SK-N-MC (cell line): ENCODE results near the gene GNG14.

Source experiments
- EZH2 ChIP-seq: fragments of 200-600 bp; sonication (generic); IDR thresholded peaks from one replicate; pipeline ENCODE4 v1.6.1; 2017; ENCODE audit warnings: antibody characterized with exemption
- FOXP2 ChIP-seq: optimal IDR thresholded peaks from 2 replicates; pipeline ENCODE3; 2011; ENCODE audit warnings: mild to moderate bottlenecking, moderate library complexity; ENCODE audit not compliant: insufficient read depth; ENCODE audit errors: extremely low read length, control extremely low read depth
- POLR2AphosphoS5 ChIP-seq: IDR thresholded peaks from 2 replicates; pipeline ENCODE4 v1.6.1; 2012; ENCODE audit warnings: mild to moderate bottlenecking, low read depth, low read length, borderline replicate concordance

GRCh38 chr19:12665671-12666264 is 22.0 kb upstream of the GNG14 start:
- TF ChIP-seq EZH2 (no peak), POLR2AphosphoS5 (no peak), FOXP2 (no peak)
